Measurements from ENCODE around the gene CHML. TPM values are rescaled to one million over a fixed set of nuclear protein-coding genes. Genes with fewer than 3 reads are reported as not detected.

Gene CHML
- total and polyA plus RNA-seq, 2 experiments from 2014 or later: 19.9 to 66.8 TPM

- no peaks in the 10 kb centered on the region for H3K79me2 ChIP-seq (replicated peaks; ENCODE audit: insufficient read depth)
- Mint-ChIP-seq H3K27ac (no peak overlapping the region), H3K36me3 (ENCODE audit: low read depth) (no peaks in the 10 kb centered on the region), H3K9me3 (peaks cover 2% of the 10 kb centered on the region; the same call in 2 of the 3 replicates), H3K4me1 (peaks cover 14% of the 10 kb centered on the region), H3K4me3 (no peak overlapping the region), H3K27me3 (ENCODE audit: insufficient read depth, low read depth, poor library complexity) (peaks cover 1% of the 10 kb centered on the region)
- no peak overlapping the region for H3K27ac ChIP-seq (ENCODE audit: low read depth)
- H3K9me2 ChIP-seq (ENCODE audit: insufficient read depth): no peaks in the 10 kb centered on the region; the same call in 1 of the 2 replicates
- H3K27me3 ChIP-seq (ENCODE audit: insufficient read depth): no peaks in the 10 kb centered on the region
- H3K36me3 ChIP-seq (ENCODE audit: insufficient read depth): no peaks in the 10 kb centered on the region
- no peaks in the 10 kb centered on the region for H3K4me1 ChIP-seq (ENCODE audit: insufficient read depth)
- H3F3A ChIP-seq (replicated peaks; ENCODE audit: low read depth): no peaks in the 10 kb centered on the region
- TF ChIP-seq NANOG (IDR thresholded peaks at IDR 0.05; ENCODE audit: borderline replicate concordance): no peak
- TF ChIP-seq ETS1 (IDR thresholded peaks at IDR 0.05): no peak
- TF ChIP-seq EZH2 (IDR thresholded peaks at IDR 0.05; ENCODE audit: low read depth, unreplicated experiment): no peak
- TF ChIP-seq ZNF331 (CRISPR knock-in tag; IDR thresholded peaks at IDR 0.05; ENCODE audit: low read depth): no peak
- no peak for TF ChIP-seq REST (IDR thresholded peaks at IDR 0.05; ENCODE audit: unreplicated experiment)
- TF ChIP-seq ZNF462 (CRISPR knock-in tag; IDR thresholded peaks at IDR 0.05): no peak
- TF ChIP-seq STAT1 (IDR thresholded peaks at IDR 0.05; ENCODE audit: unreplicated experiment): no peak
- TF ChIP-seq JUNB (IDR thresholded peaks at IDR 0.05; ENCODE audit: unreplicated experiment): no peak
- no peak for TF ChIP-seq EZH2phosphoT487 (IDR thresholded peaks at IDR 0.05; ENCODE audit: unreplicated experiment)
- TF ChIP-seq CREB1 (CRISPR knock-in tag; IDR thresholded peaks at IDR 0.05; ENCODE audit: low read depth): no peak
- no peak for TF ChIP-seq POLR2AphosphoS5 (IDR thresholded peaks at IDR 0.05; ENCODE audit: low read depth)
- no peak for TF ChIP-seq ZNF114 (CRISPR knock-in tag; IDR thresholded peaks at IDR 0.05)
- no peak for TF ChIP-seq CTCF (conservative IDR thresholded peaks at IDR 0.05; ENCODE audit: low read depth in 2 of 2)
- no peaks in the 10 kb centered on the region for H4K20me1 ChIP-seq (replicated peaks; ENCODE audit: insufficient read depth)
- DNase-seq (ENCODE audit: low spot score) (no peak), ATAC-seq (no peak)
- H2AFZ ChIP-seq: no peak overlapping the region
- H3K4me2 ChIP-seq: no peak overlapping the region
- H3K4me3 ChIP-seq: no peak overlapping the region
Observed at GRCh38 chr1:241647658-241648057, 7.5 kb upstream of the CHML start.

Data from GM23338 (cell line).